K562 (cell line): ENCODE data around the gene CYTH4. TPM values are rescaled to one million over a fixed set of nuclear protein-coding genes. Genes with fewer than 3 reads are reported as not detected.
A peak's percentile ranks its signal among the peaks of the same experiment; 100 is the strongest.

Experiments used
- ATAC-seq: fragments of 200-7000 bp; cut with Tn5 transposase; 3 replicates; pipeline ENCODE4 v1.9.1; 2020; ENCODE audit warnings: moderate library complexity
- BruUV-seq: library from RNA; stranded (reverse); fragments of 400-500 nt; replicated peaks from 2 replicates; lab custom pipeline; 2021; lab: Mats Ljungman, UMichigan
- CTCF ChIA-PET: fragments of 300-600 bp; formaldehyde crosslinking; extraction: SDS; loops from one replicate; lab custom pipeline; 2021; ENCODE audit warnings: low intra/inter-chr PET ratio; lab: Yijun Ruan, JAX
- POLR2A ChIA-PET: fragments of 300-600, 350-650 bp; sonication (Branson Sonifier 250); formaldehyde crosslinking; extraction: SDS; loops from one replicate; lab custom pipeline; 2021; ENCODE audit warnings: antibody characterized with exemption, inconsistent platforms; lab: Yijun Ruan, JAX
- DNase-seq, 4 experiments: peaks; one replicate each; pipeline versions ENCODE4 v3.0.0 to v3.0.0-alpha.2; 2011 to 2018; ENCODE audit warnings: low spot score in 3 of 4, mixed read lengths in 3 of 4; ENCODE audit errors: extremely low read depth in 1 of 4
- FAIRE-seq: peaks from 2 replicates; lab custom pipeline; 2011; peaks lifted over from hg19 to GRCh38; lab: Jason Lieb, UNC
- H2AFZ ChIP-seq: 2 replicates; pipeline ENCODE4 v1.6.0; 2011; ENCODE audit warnings: low read depth, low read length, control low read depth, inconsistent platforms
- H3K27ac ChIP-seq: fragments of 200-600 bp; 3 replicates; pipeline ENCODE4 v1.8.0; 2011; ENCODE audit warnings: low read depth, mild to moderate bottlenecking, control low read depth, inconsistent platforms, low read length, moderate library complexity, mixed read lengths; ENCODE audit errors: extremely low read depth
- H3K27me3 ChIP-seq, 2 experiments: fragments of 300-600 bp in 1 of 2; 2 replicates in 1 of 2; 3 replicates in 1 of 2; pipeline versions ENCODE4 v1.6.0 to v1.8.0; 2011; ENCODE audit warnings: inconsistent platforms in 2 of 2, low read length in 2 of 2, mild to moderate bottlenecking in 1 of 2, mixed read lengths in 1 of 2, moderate library complexity in 1 of 2; ENCODE audit not compliant: control insufficient read depth in 2 of 2, insufficient read depth in 2 of 2
- H3K36me3 ChIP-seq: fragments of 300-600 bp; 3 replicates; pipeline ENCODE4 v1.8.0; 2011; ENCODE audit warnings: mild to moderate bottlenecking, low read length, inconsistent platforms; ENCODE audit not compliant: control insufficient read depth, insufficient read depth
- H3K4me1 ChIP-seq, 2 experiments: fragments of 200-600 bp in 1 of 2; replicated peaks in 1 of 2; 2 replicates in 1 of 2; 3 replicates in 1 of 2; pipeline versions ENCODE4 v1.5.1 to v1.8.0; 2011; ENCODE audit warnings: inconsistent platforms in 2 of 2, low read length in 2 of 2, mild to moderate bottlenecking in 1 of 2, mixed read lengths in 1 of 2, moderate library complexity in 1 of 2; ENCODE audit not compliant: control insufficient read depth in 2 of 2, insufficient read depth in 2 of 2
- H3K4me2 ChIP-seq: 2 replicates; pipeline ENCODE4 v1.6.1; 2011; ENCODE audit warnings: low read length, control low read depth, inconsistent platforms, mixed read lengths; ENCODE audit not compliant: insufficient read depth
- H3K4me3 ChIP-seq: fragments of 200-600 bp; sonication (generic), shearing (Covaris generic); 2 replicates; pipeline ENCODE4 v1.5.1; 2016; ENCODE audit warnings: control low read depth, inconsistent platforms
- H3K79me2 ChIP-seq: fragments of 200-600 bp; 3 replicates; pipeline ENCODE4 v1.8.0; 2011; ENCODE audit warnings: low read length, inconsistent platforms; ENCODE audit not compliant: control insufficient read depth, insufficient read depth
- H3K9ac ChIP-seq, 2 experiments: 2 replicates each; pipeline versions ENCODE4 v1.6.0 to v1.6.1; 2011; ENCODE audit warnings: low read depth in 2 of 2, low read length in 2 of 2, control low read depth in 1 of 2, inconsistent platforms in 1 of 2, mild to moderate bottlenecking in 1 of 2, mixed read lengths in 1 of 2; ENCODE audit not compliant: insufficient read depth in 1 of 2
- H3K9me1 ChIP-seq: one replicate; pipeline ENCODE4 v1.6.0; 2011; ENCODE audit warnings: inconsistent platforms, mild to moderate bottlenecking, low read length, moderate library complexity; ENCODE audit not compliant: control insufficient read depth, insufficient read depth
- H3K9me3 ChIP-seq: replicated peaks from 2 replicates; pipeline ENCODE4 v1.5.1; 2011; ENCODE audit warnings: low read depth, low read length, inconsistent platforms; ENCODE audit not compliant: control insufficient read depth, insufficient read depth
- H4K20me1 ChIP-seq: replicated peaks from 2 replicates; pipeline ENCODE4 v1.6.1; 2011; ENCODE audit warnings: low read length, inconsistent platforms, mixed read lengths; ENCODE audit not compliant: control insufficient read depth, insufficient read depth
- MTA3 ChIP-seq: fragments of 450-650 bp; formaldehyde crosslinking; IDR thresholded peaks from 2 replicates; pipeline ENCODE4 v1.6.1; 2017; ENCODE audit warnings: mild to moderate bottlenecking, borderline replicate concordance
- RB1 ChIP-seq: fragments of 450-650 bp; IDR thresholded peaks from 2 replicates; pipeline ENCODE4 v1.6.1; 2017; ENCODE audit warnings: low read depth, mild to moderate bottlenecking
- RBM25 ChIP-seq: fragments of 200-400 bp; formaldehyde crosslinking; IDR thresholded peaks from 2 replicates; pipeline ENCODE4 v1.6.1; 2018; ENCODE audit warnings: low read length, low read depth, moderate library complexity; ENCODE audit not compliant: severe bottlenecking
- RBM34 ChIP-seq: fragments of 200-400 bp; formaldehyde crosslinking; IDR thresholded peaks from 2 replicates; pipeline ENCODE4 v1.6.1; 2018; ENCODE audit warnings: low read length, borderline replicate concordance; ENCODE audit not compliant: insufficient read depth
- ZFPM2 ChIP-seq: fragments of 250-450 bp; sonication (Bioruptor Pico); IDR thresholded peaks from 2 replicates; pipeline ENCODE4 v1.5.1; 2022; ENCODE audit warnings: mild to moderate bottlenecking
- ZNF133 ChIP-seq: fragments of 250-450 bp; sonication (Bioruptor Pico); IDR thresholded peaks from 2 replicates; pipeline ENCODE4 v1.4.0; 2020; ENCODE audit warnings: mild to moderate bottlenecking
- ZNF707 ChIP-seq: fragments of 250-450 bp; sonication (Bioruptor Pico); conservative IDR thresholded peaks from 2 replicates; pipeline ENCODE4 v1.8.0; 2022; ENCODE audit warnings: inconsistent platforms, mild to moderate bottlenecking, moderate library complexity
- ZNF75A ChIP-seq: fragments of 450-650 bp; formaldehyde crosslinking; IDR thresholded peaks from 2 replicates; pipeline ENCODE4 v1.4.0; 2020; ENCODE audit warnings: mild to moderate bottlenecking
- ZNF77 ChIP-seq: fragments of 250-450 bp; sonication (Bioruptor Pico); IDR thresholded peaks from 2 replicates; pipeline ENCODE4 v1.5.0; 2020
- ZZZ3 ChIP-seq: fragments of 450-650 bp; IDR thresholded peaks from 2 replicates; pipeline ENCODE4 v1.6.1; 2016; ENCODE audit warnings: antibody characterized with exemption, mild to moderate bottlenecking, moderate library complexity
- WGBS: fragments of 100-300 bp; shearing (Covaris generic); methylation state at CpG from one replicate; pipeline ENCODE4 v1.1.6; 2016; ENCODE audit warnings: low coverage, mixed read lengths; ENCODE audit not compliant: insufficient coverage; ENCODE audit errors: missing lambda C conversion rate; 5-methylcytosine and 5-hydroxymethylcytosine counted together
- in situ Hi-C: fragments of 300-500 bp; cut with MboI; formaldehyde crosslinking; loops from 4 replicates; pipeline ENCODE4 v1.15.0; 2018; ENCODE audit warnings: inconsistent platforms, mixed read lengths
- intact Hi-C: fragments of 100-400 bp; cut with micrococcal nuclease; formaldehyde crosslinking; loops from 2 replicates; pipeline ENCODE4 v1.14.2; 2022
- polyA plus RNA-seq, 8 experiments: library from polyadenylated mRNA; depleted of rRNA in 4 of 8; stranded (reverse) in 5 of 8; unstranded in 3 of 8; fragments of >200 nt; fragmentation: Nextera tagmentation in 2 of 8; fragmentation: Illumina TruSeq in 1 of 8; extraction: Ambion mirVana in 2 of 8; extraction: Trizol in 1 of 8; gene quantifications; 2 replicates each; pipeline versions ENCODE4 v1.2.1 to v1.2.3, GENCODE V29; 2011 to 2014; ENCODE audit warnings: inconsistent platforms in 1 of 8, missing spikeins in 1 of 8
- total RNA-seq, 7 experiments: library from RNA; depleted of rRNA in 6 of 7; stranded (reverse); fragments of >200 nt in 6 of 7; fragmentation: Illumina TruSeq in 2 of 7; extraction: Trizol in 2 of 7; gene quantifications; 2 replicates each; pipeline versions ENCODE4 v1.2.1 to v1.2.3, GENCODE V29; 2011 to 2021; ENCODE audit warnings: low replicate concordance in 1 of 7
- TF ChIP-seq, protein P1 (sequence below): fragments of 450-650 bp; IDR thresholded peaks from 2 replicates; pipeline ENCODE4 v1.6.1; 2016
- TF ChIP-seq, protein P2 (sequence below), 3 experiments: IDR thresholded peaks in 2 of 3; conservative IDR thresholded peaks in 1 of 3; 2 replicates each; pipeline ENCODE4 v1.5.1; 2011 to 2012; ENCODE audit warnings: low read length in 3 of 3, mild to moderate bottlenecking in 3 of 3, control low read depth in 2 of 3, improper control_type of control experiment in 1 of 3, inconsistent platforms in 1 of 3, low read depth in 1 of 3, mixed read lengths in 1 of 3, moderate library complexity in 1 of 3; ENCODE audit not compliant: insufficient read depth in 2 of 3
- TF ChIP-seq, protein P3 (sequence below): fragments of 250-450 bp; sonication (Bioruptor Pico); IDR thresholded peaks from 2 replicates; pipeline ENCODE4 v1.4.0; 2020

Gene CYTH4
- total and polyA plus RNA-seq, 9 of the 15 experiments (the other 6 are each of a cell fraction or from before 2014, with no cell fraction given): 0.03 to 2.0 (median 0.61) TPM; not detected in 1

DNA sequence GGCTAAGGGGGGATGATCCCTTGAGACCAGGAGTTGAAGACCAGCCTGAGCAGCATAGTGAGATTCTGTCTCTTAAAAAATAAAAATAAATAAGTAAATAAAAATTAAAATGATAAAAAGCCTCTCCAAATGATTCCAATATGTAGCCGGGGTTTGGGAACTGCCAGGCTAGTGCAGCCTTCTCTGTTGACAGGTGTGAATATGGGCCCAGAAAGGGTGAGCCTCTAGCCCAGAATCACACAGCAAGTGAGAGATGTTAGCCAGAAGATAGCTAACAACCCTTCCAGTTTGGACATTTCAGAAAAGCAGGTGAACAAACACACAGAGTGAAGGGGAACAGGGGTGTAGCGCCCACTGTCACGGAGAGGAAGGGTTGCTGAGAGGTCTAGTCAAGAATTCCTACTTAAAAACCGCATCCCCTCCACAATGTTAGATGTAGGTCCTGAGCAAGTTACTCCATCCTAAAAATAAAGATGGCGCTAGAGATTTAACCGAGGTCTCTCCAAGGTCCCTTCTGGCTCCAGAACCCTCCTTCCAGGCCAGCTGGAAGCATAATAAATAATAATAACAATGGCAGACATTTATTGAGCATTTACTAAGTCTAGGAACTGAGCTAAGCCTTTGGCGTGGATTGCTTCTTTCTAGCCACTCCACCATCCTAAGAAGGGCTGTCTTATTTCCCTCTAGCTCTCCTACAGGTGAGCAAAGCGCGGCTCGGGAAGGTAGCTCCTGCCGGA lies 51.6 kb downstream of the CYTH4 start:
- no peak for FAIRE-seq
- CTCF ChIA-PET: no interaction called here
- H4K20me1 ChIP-seq: no peaks in the 10 kb centered on the region; the same call in 1 of the 2 replicates
- no peak overlapping the region for H3K27ac ChIP-seq
- no peak overlapping the region for H3K4me2 ChIP-seq
- H2AFZ ChIP-seq: no peak overlapping the region
- in situ Hi-C loops: no loop called here
- intact Hi-C loops: no loop called here
- 2% methylated on average over 7 of the region's 11 CpGs for WGBS
- H3K36me3 ChIP-seq: no peaks in the 10 kb centered on the region
- H3K27me3 ChIP-seq: peaks cover 16 to 53% of the 10 kb centered on the region in 2 experiments; a peak in 4 of 5 replicates
- no peak for DNase-seq
- ATAC-seq: no peak
- BruUV-seq: no TSS peak
- POLR2A ChIA-PET: no interaction called here
- H3K79me2 ChIP-seq: no peaks in the 10 kb centered on the region
- H3K4me3 ChIP-seq: no peak overlapping the region
- H3K4me1 ChIP-seq: peaks cover 0 to 39% of the 10 kb centered on the region in 2 experiments; a peak in 3 of 5 replicates
- no peaks in the 10 kb centered on the region for H3K9me3 ChIP-seq
- no peaks in the 10 kb centered on the region for H3K9me1 ChIP-seq
- no peak overlapping the region for H3K9ac ChIP-seq
- TF ChIP-seq RBM25: peak; percentile 45
- TF ChIP-seq, protein P1, sequence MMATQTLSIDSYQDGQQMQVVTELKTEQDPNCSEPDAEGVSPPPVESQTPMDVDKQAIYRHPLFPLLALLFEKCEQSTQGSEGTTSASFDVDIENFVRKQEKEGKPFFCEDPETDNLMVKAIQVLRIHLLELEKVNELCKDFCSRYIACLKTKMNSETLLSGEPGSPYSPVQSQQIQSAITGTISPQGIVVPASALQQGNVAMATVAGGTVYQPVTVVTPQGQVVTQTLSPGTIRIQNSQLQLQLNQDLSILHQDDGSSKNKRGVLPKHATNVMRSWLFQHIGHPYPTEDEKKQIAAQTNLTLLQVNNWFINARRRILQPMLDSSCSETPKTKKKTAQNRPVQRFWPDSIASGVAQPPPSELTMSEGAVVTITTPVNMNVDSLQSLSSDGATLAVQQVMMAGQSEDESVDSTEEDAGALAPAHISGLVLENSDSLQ: no peak
- TF ChIP-seq ZNF133 (CRISPR knock-in tag): no peak
- TF ChIP-seq ZNF77: no peak
- no peak for TF ChIP-seq ZFPM2 (CRISPR knock-in tag)
- TF ChIP-seq, protein P2, sequence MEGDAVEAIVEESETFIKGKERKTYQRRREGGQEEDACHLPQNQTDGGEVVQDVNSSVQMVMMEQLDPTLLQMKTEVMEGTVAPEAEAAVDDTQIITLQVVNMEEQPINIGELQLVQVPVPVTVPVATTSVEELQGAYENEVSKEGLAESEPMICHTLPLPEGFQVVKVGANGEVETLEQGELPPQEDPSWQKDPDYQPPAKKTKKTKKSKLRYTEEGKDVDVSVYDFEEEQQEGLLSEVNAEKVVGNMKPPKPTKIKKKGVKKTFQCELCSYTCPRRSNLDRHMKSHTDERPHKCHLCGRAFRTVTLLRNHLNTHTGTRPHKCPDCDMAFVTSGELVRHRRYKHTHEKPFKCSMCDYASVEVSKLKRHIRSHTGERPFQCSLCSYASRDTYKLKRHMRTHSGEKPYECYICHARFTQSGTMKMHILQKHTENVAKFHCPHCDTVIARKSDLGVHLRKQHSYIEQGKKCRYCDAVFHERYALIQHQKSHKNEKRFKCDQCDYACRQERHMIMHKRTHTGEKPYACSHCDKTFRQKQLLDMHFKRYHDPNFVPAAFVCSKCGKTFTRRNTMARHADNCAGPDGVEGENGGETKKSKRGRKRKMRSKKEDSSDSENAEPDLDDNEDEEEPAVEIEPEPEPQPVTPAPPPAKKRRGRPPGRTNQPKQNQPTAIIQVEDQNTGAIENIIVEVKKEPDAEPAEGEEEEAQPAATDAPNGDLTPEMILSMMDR (IDR thresholded peaks at IDR 0.05 in 2 of 3, conservative IDR thresholded peaks at IDR 0.05 in 1 of 3; ENCODE audit: insufficient read depth in 2 of 3, low read depth in 1 of 3, low read length in 3 of 3): peak in 1 of 3 experiments; percentile 3; a peak in 1 of 6 replicates
- no peak for TF ChIP-seq ZNF707
- TF ChIP-seq RBM34: no peak
- TF ChIP-seq RB1: no peak
- TF ChIP-seq, protein P3, sequence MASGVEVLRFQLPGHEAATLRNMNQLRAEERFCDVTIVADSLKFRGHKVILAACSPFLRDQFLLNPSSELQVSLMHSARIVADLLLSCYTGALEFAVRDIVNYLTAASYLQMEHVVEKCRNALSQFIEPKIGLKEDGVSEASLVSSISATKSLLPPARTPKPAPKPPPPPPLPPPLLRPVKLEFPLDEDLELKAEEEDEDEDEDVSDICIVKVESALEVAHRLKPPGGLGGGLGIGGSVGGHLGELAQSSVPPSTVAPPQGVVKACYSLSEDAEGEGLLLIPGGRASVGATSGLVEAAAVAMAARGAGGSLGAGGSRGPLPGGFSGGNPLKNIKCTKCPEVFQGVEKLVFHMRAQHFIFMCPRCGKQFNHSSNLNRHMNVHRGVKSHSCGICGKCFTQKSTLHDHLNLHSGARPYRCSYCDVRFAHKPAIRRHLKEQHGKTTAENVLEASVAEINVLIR (CRISPR knock-in tag): no peak
- TF ChIP-seq ZZZ3: no peak
- no peak for TF ChIP-seq ZNF75A (CRISPR knock-in tag)
- no peak for TF ChIP-seq MTA3
